Measurements from ENCODE around the gene ATXN7. TPM values are rescaled to one million over a fixed set of nuclear protein-coding genes. Genes with fewer than 3 reads are reported as not detected.

ATXN7 gene
- total RNA-seq, 1 donor from 2014 or later = 43.2 TPM

DNA sequence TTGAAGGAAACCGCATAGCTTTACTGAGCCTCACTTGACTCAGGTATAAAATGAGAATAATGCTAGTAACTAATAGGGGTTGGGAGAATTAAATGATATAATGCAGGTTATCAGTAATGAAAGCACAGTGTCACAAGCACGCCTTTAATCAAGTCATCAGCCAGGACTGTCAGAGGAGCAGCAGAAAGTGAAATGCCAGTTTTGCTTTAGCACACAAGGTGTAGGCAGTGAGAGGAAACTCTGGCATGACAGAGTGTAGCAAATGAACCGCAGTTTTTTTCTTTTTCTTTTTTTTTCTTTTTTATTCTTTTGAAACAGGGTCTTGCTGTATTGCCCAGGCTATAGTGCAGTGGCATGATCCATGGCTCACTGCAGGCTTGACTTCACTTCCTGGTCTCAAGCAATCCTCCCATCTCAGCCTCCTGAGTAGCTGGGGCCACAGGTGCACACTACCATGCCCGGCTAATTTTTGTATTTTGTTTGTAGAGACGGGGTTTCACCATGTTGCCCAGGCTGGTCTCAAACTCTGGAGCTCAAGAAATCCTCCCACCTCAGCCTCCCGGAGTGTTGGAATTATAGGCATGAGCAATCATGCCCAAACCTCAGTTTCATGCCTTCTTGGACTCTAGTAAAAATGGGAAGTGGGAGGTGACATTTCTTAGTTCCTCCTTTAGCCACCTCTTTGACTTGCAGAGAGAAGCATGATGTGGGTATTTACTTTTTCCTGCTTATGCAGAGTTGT is 58.2 kb downstream of the ATXN7 start:
- H3K27me3 ChIP-seq = no peaks in the 10 kb centered on the region
- H3K9me3 ChIP-seq = no peaks in the 10 kb centered on the region
- peaks cover 0 to 9% of the 10 kb centered on the region in 2 donors for H3K36me3 ChIP-seq
- intact Hi-C loops (cut with DNase I) = no loop called here
- TF ChIP-seq, protein P1, sequence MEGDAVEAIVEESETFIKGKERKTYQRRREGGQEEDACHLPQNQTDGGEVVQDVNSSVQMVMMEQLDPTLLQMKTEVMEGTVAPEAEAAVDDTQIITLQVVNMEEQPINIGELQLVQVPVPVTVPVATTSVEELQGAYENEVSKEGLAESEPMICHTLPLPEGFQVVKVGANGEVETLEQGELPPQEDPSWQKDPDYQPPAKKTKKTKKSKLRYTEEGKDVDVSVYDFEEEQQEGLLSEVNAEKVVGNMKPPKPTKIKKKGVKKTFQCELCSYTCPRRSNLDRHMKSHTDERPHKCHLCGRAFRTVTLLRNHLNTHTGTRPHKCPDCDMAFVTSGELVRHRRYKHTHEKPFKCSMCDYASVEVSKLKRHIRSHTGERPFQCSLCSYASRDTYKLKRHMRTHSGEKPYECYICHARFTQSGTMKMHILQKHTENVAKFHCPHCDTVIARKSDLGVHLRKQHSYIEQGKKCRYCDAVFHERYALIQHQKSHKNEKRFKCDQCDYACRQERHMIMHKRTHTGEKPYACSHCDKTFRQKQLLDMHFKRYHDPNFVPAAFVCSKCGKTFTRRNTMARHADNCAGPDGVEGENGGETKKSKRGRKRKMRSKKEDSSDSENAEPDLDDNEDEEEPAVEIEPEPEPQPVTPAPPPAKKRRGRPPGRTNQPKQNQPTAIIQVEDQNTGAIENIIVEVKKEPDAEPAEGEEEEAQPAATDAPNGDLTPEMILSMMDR (IDR thresholded peaks at IDR 0.05) = no peak
- TF ChIP-seq POLR2AphosphoS5 (IDR thresholded peaks at IDR 0.05; ENCODE audit: insufficient read depth in 1 of 2, low read depth in 1 of 2) (no peak), POLR2A (IDR thresholded peaks at IDR 0.05) (no peak)
- H3K4me1 ChIP-seq = peaks cover 39% of the 10 kb centered on the region
- DNase-seq (ENCODE audit: extremely low spot score in 2 of 2) = no peak
- no peak overlapping the region for H3K4me3 ChIP-seq
- H3K27ac ChIP-seq = no peak overlapping the region

DNA sequence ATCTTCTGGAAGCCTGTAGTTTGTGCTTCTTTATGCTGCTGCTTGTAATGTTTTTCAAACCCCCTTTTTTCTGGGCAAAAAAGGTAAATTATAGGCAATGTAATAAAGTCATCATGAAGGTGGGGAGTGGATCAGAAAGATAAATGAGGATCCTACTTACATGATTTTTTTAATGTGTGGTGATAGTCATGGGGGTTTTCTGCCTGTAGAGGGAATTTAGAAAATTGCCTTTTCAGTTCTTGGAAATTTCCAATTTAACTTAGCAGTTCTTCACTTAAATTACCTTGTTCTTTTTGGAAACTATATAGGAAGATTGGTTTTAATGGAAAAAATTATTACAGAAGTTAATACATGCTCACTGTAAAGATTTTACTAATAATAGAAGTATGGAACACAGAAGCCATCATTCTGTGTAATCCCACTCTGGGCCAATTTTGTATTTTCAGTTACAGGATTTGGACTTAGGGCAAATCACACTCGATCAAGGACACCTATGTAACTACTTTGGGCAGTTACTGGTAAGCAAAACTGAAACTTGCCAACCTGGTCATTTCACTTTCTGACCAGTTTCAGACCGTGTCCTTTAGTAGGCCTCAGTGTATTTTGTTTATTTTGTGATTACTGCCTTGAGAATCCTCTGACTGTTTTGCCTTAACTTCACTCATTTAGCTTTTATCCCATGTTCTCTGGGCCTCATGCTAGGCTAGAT is 59.0 kb downstream of the ATXN7 start:
- Histone ChIP-seq H3K9me3 (no peaks in the 10 kb centered on the region), H3K4me3 (no peak overlapping the region), H3K4me1 (peaks cover 44% of the 10 kb centered on the region), H3K27ac (no peak overlapping the region), H3K36me3 (peaks cover 0 to 6% of the 10 kb centered on the region in 2 donors), H3K27me3 (no peaks in the 10 kb centered on the region)
- intact Hi-C loops (cut with DNase I) = no loop called here
- TF ChIP-seq POLR2AphosphoS5 (IDR thresholded peaks at IDR 0.05; ENCODE audit: insufficient read depth in 1 of 2, low read depth in 1 of 2) (no peak), POLR2A (IDR thresholded peaks at IDR 0.05) (no peak)
- TF ChIP-seq, protein P1 (IDR thresholded peaks at IDR 0.05) = no peak
- no peak for DNase-seq (ENCODE audit: extremely low spot score in 2 of 2)

DNA sequence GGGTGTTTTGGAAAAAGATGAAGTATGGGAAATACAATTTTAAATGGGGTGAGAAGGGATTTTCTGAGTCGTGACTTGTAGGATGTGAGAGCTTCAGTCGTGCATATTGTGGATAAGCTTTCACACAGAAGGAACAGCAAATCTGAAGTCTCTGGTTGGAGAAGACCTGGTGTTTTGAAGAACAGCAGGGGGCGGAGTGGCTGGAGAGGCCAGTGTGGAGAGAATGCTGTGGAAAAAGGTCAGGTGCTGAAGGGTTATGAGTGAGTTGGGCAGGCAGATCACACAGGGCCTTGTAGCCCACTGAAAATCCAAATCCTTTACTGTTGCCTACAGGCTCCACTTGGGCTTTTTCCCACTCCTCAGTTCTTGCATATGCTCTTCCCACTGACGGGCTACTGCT is 62.6 kb downstream of the ATXN7 start:
- DNase-seq (ENCODE audit: extremely low spot score in 2 of 2) = no peak

DNA sequence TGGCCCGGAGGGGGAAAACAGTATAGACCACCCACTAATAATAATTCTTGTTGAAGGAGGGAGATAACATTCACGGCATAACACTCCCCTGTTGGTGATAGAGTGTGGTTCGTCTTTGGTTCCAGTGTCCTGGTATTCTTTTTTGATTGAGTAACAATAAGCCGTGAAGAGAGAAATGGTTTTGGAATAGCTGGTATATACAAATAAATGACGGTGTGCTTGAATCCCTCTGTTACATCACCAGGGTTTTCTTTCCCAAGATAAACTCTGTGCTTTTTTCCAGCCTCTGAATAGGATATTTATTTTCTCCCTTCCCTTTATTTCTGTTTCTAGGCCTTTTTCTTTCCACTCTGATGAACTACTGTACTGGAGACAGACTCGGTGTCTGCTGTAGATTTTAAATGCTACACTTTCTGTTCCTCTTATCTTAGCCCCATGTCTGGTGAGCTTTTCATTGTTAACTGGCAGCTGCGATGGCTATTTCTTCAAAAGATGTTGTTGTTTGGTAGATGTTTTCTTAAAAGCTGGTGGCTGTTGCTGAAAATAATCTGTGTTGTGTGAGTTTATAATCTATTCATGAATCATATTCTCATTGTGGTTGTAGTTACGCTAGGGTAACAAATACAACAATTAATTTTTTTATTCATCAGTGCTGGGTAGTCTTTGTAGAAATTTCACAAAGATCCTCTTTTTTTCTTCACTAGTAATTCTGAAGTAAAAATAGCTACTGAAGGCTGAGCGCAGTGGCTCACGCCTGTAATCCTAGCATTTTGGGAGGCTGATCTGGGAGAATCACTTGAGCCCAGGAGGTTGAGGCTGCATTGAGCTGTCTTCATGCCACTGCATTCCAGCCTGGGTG is 64.0 kb downstream of the ATXN7 start:
- Histone ChIP-seq H3K36me3 (peaks cover 0 to 6% of the 10 kb centered on the region in 2 donors), H3K9me3 (no peaks in the 10 kb centered on the region), H3K4me3 (no peak overlapping the region), H3K4me1 (peaks cover 45% of the 10 kb centered on the region), H3K27me3 (no peaks in the 10 kb centered on the region), H3K27ac (no peak overlapping the region)
- TF ChIP-seq, protein P1 (IDR thresholded peaks at IDR 0.05) = no peak
- TF ChIP-seq POLR2AphosphoS5 (IDR thresholded peaks at IDR 0.05; ENCODE audit: insufficient read depth in 1 of 2, low read depth in 1 of 2) (no peak), POLR2A (IDR thresholded peaks at IDR 0.05) (no peak)
- no peak for DNase-seq (ENCODE audit: extremely low spot score in 2 of 2)
- intact Hi-C loops (cut with DNase I) = no loop called here

More for the DNA sequence above, 62.6 kb downstream of the ATXN7 start:
- Histone ChIP-seq H3K4me1 (peaks cover 34% of the 10 kb centered on the region), H3K4me3 (no peak overlapping the region), H3K36me3 (peaks cover 0 to 6% of the 10 kb centered on the region in 2 donors), H3K27me3 (no peaks in the 10 kb centered on the region), H3K9me3 (no peaks in the 10 kb centered on the region), H3K27ac (no peak overlapping the region)
- TF ChIP-seq POLR2A (IDR thresholded peaks at IDR 0.05) (no peak), POLR2AphosphoS5 (IDR thresholded peaks at IDR 0.05; ENCODE audit: insufficient read depth in 1 of 2, low read depth in 1 of 2) (no peak)
- TF ChIP-seq, protein P1 (IDR thresholded peaks at IDR 0.05) = no peak
- intact Hi-C loops (cut with DNase I) = no loop called here
